NB4 (cell line): ENCODE results near the gene CECR2.

Source experiments
- TF ChIP-seq, protein P1 (sequence below): IDR thresholded peaks from one replicate; pipeline ENCODE4 v1.5.1; 2012; ENCODE audit warnings: low read depth, low read length
- TF ChIP-seq, protein P2 (sequence below): IDR thresholded peaks from 2 replicates; pipeline ENCODE4 v1.6.1; 2011; ENCODE audit warnings: low read depth, low read length

DNA sequence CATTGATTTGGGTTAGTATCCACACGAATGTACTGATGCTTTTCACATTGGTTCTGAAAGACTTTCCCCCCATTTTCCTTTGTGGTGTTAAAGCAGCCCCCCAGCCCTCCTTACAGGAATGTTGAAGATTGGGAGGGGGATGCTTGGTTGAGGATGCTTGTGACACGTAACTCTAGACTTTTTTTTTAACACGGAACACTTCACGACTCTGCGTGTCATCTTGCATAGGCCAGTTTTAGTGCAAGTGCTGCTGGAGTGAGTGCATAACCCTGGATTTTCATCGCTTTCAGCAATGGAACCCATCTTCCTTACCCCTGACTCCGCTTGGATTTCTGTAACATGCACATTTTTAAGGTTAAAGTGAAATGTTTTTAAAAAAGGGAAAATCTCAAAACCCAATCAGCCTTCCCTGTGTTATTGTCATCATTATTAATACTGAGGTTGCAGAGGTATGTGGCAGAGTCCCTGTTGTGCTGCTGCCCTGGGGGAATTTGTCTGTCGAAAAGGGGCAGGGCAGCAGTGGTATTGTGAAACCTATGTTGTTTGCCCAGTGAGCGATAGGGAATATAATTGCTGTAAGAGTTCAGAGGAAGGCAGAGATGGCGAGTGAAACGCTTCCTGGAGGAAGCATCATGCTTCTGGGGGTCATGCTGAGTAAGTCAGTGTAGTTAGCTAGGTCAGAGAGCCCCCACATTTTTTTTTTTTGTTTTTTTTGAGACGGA lies 12.1 kb downstream of the CECR2 start:
- TF ChIP-seq, protein P1, sequence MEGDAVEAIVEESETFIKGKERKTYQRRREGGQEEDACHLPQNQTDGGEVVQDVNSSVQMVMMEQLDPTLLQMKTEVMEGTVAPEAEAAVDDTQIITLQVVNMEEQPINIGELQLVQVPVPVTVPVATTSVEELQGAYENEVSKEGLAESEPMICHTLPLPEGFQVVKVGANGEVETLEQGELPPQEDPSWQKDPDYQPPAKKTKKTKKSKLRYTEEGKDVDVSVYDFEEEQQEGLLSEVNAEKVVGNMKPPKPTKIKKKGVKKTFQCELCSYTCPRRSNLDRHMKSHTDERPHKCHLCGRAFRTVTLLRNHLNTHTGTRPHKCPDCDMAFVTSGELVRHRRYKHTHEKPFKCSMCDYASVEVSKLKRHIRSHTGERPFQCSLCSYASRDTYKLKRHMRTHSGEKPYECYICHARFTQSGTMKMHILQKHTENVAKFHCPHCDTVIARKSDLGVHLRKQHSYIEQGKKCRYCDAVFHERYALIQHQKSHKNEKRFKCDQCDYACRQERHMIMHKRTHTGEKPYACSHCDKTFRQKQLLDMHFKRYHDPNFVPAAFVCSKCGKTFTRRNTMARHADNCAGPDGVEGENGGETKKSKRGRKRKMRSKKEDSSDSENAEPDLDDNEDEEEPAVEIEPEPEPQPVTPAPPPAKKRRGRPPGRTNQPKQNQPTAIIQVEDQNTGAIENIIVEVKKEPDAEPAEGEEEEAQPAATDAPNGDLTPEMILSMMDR, result no peak
- TF ChIP-seq, protein P2, sequence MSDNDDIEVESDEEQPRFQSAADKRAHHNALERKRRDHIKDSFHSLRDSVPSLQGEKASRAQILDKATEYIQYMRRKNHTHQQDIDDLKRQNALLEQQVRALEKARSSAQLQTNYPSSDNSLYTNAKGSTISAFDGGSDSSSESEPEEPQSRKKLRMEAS, result no peak
